Ovary (tissue), 3 donors: ENCODE results near the gene BNIP2.

Experiments
- CTCF ChIP-seq, 3 donors: fragments of 450-650 bp in 2 of 3; fragments of 200-600 bp in 1 of 3; IDR thresholded peaks; one replicate each; pipeline versions ENCODE4 v1.5.1 to v1.8.0; 2016 to 2022; ENCODE audit warnings: antibody characterized with exemption in 3 of 3, mild to moderate bottlenecking in 1 of 3
- EP300 ChIP-seq: sonication (generic); formaldehyde crosslinking; IDR thresholded peaks from one replicate; pipeline ENCODE4 v1.6.1; 2017; ENCODE audit warnings: antibody characterized with exemption
- POLR2A ChIP-seq: fragments of 450-650 bp; IDR thresholded peaks from one replicate; pipeline ENCODE4 v1.6.1; 2017; ENCODE audit warnings: antibody characterized with exemption, mild to moderate bottlenecking, moderate library complexity
- donor health status: DM: no; HTN: no; CAD: no.

GRCh38 chr15:59618406-59618805, 70.7 kb downstream of the BNIP2 start:
- TF ChIP-seq CTCF (IDR thresholded peaks at IDR 0.05): no peak
- TF ChIP-seq POLR2A: no peak
- no peak for TF ChIP-seq EP300
